ENCODE results near the gene TSEN2.
A peak's percentile ranks its signal among the peaks of the same experiment; 100 is the strongest.

Gene TSEN2

GRCh38 chr3:12484198-12484982 lies at the start of gene TSEN2:
TSS of gene TSEN2 (plus strand) at chr3:12484480. CDS start at chr3:12489801, 5,321 bp downstream.
- peak; percentile 97 for DNase-seq

GRCh38 chr3:12436514-12437220 lies 47.6 kb upstream of the TSEN2 start:
- peak; percentile 45 for DNase-seq

- DNase-seq = no peak
Measured at GRCh38 chr3:12437221-12437605, 47.1 kb upstream of the TSEN2 start.

GRCh38 chr3:12437861-12438260 lies 46.4 kb upstream of the TSEN2 start:
- DNase-seq = no peak

- no peak for DNase-seq
Measured at GRCh38 chr3:12438318-12438717, 46.0 kb upstream of the TSEN2 start.

- DNase-seq = no peak
Measured at GRCh38 chr3:12439161-12439940, 44.9 kb upstream of the TSEN2 start.

- peak; percentile 64 for DNase-seq
Measured at GRCh38 chr3:12440927-12441714, 43.2 kb upstream of the TSEN2 start.

GRCh38 chr3:12442654-12443501 lies 41.4 kb upstream of the TSEN2 start:
- DNase-seq = no peak

GRCh38 chr3:12443781-12444522 lies 40.3 kb upstream of the TSEN2 start:
- DNase-seq = no peak

- peak; percentile 97 for DNase-seq
Measured at GRCh38 chr3:12444582-12445471, 39.5 kb upstream of the TSEN2 start.

- no peak for DNase-seq
Measured at GRCh38 chr3:12445523-12446240, 38.6 kb upstream of the TSEN2 start.

GRCh38 chr3:12446298-12446697 lies 38.0 kb upstream of the TSEN2 start:
- no peak for DNase-seq

- no peak for DNase-seq
Measured at GRCh38 chr3:12447075-12447474, 37.2 kb upstream of the TSEN2 start.

GRCh38 chr3:12448404-12449202 lies 35.7 kb upstream of the TSEN2 start:
- DNase-seq = peak; percentile 84

- DNase-seq = no peak
Measured at GRCh38 chr3:12449889-12450682, 34.2 kb upstream of the TSEN2 start.

GRCh38 chr3:12451481-12451880 lies 32.8 kb upstream of the TSEN2 start:
- DNase-seq = no peak

GRCh38 chr3:12451960-12452359 lies 32.3 kb upstream of the TSEN2 start:
- no peak for DNase-seq

All from islet precursor cell (in vitro differentiated cells).